Measurements from ENCODE around the gene INO80E.

The INO80E gene

DNA sequence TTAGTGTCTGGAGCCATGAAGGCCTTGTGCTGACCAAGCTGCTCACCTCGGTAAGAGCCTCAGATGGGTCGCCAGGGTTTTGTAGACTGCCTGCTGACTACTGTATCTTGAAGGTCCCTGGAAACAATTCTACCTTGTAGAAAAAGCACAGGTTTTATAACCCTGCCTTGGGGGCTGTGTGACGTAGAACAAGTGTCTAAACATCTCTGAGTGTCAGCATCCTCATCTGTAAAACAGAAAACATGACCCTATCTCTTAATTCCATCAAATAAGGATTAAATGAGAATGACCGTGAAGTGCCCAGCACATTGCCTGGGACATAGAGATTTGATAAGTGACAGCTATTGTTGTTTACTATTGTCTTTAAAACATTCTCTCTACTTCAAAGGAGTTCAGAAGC lies 27.8 kb upstream of the INO80E start (continued):
- TF ChIP-seq, protein P1, sequence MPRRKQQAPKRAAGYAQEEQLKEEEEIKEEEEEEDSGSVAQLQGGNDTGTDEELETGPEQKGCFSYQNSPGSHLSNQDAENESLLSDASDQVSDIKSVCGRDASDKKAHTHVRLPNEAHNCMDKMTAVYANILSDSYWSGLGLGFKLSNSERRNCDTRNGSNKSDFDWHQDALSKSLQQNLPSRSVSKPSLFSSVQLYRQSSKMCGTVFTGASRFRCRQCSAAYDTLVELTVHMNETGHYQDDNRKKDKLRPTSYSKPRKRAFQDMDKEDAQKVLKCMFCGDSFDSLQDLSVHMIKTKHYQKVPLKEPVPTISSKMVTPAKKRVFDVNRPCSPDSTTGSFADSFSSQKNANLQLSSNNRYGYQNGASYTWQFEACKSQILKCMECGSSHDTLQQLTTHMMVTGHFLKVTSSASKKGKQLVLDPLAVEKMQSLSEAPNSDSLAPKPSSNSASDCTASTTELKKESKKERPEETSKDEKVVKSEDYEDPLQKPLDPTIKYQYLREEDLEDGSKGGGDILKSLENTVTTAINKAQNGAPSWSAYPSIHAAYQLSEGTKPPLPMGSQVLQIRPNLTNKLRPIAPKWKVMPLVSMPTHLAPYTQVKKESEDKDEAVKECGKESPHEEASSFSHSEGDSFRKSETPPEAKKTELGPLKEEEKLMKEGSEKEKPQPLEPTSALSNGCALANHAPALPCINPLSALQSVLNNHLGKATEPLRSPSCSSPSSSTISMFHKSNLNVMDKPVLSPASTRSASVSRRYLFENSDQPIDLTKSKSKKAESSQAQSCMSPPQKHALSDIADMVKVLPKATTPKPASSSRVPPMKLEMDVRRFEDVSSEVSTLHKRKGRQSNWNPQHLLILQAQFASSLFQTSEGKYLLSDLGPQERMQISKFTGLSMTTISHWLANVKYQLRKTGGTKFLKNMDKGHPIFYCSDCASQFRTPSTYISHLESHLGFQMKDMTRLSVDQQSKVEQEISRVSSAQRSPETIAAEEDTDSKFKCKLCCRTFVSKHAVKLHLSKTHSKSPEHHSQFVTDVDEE (CRISPR knock-in tag; IDR thresholded peaks at IDR 0.05): no peak
- TF ChIP-seq ZFP3 (CRISPR knock-in tag; IDR thresholded peaks at IDR 0.05) (no peak), CSDC2 (CRISPR knock-in tag; IDR thresholded peaks at IDR 0.05) (no peak), PPARA (CRISPR knock-in tag; IDR thresholded peaks at IDR 0.05; ENCODE audit: borderline replicate concordance) (no peak)

DNA sequence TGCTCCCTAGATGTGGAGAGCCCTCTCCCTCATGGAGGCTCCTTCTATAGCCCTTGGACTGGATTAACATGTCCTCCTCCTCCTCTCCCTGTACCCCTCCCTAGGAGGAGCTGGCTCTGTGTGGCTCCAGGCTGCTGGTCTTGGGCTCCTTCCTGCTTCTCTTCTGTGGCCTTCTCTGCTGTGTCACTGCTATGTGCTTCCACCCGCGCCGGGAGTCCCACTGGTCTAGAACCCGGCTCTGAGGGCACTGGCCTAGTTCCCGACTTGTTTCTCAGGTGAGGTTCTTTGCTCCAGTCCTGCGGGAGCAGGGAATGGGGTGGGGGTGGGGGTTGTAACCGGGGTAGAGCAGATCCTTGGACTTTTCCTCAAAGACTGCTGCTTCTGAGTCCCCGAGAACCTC lies 24.7 kb upstream of the INO80E start:
- TF ChIP-seq ZNF565 (CRISPR knock-in tag; conservative IDR thresholded peaks at IDR 0.05; ENCODE audit: low read depth) (no peak), OSR1 (CRISPR knock-in tag; IDR thresholded peaks at IDR 0.05) (no peak), ZFP3 (CRISPR knock-in tag; IDR thresholded peaks at IDR 0.05) (no peak), BACH2 (CRISPR knock-in tag; IDR thresholded peaks at IDR 0.05; ENCODE audit: borderline replicate concordance) (no peak), GLIS3 (CRISPR knock-in tag; IDR thresholded peaks at IDR 0.05) (no peak)
- ATAC-seq: no peak

DNA sequence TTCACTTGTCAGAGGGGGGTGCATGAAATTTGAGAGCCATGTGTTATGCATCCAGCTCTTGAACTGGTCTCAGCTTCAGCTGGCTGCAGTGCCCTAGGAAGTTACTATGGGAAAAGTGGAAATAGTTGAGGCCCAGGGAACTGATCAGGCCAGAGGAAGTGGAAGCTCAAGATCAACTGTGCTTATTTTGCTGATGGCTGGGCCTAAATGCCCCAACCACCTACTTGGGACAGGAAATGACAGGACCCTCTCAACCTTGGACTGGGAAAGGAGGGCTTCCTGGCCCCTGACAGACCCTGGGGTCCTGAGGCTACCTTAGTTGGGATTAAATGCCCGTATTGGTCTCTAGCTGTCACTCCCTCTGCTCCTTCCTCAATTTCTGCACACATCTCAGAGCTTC lies 23.5 kb upstream of the INO80E start:
- TF ChIP-seq ISL1 (CRISPR knock-in tag; IDR thresholded peaks at IDR 0.05) (no peak), BACH2 (CRISPR knock-in tag; IDR thresholded peaks at IDR 0.05; ENCODE audit: borderline replicate concordance) (no peak), TCF4 (CRISPR knock-in tag; IDR thresholded peaks at IDR 0.05; ENCODE audit: borderline replicate concordance) (no peak), CSDC2 (CRISPR knock-in tag; IDR thresholded peaks at IDR 0.05) (no peak), ZFP30 (CRISPR knock-in tag; IDR thresholded peaks at IDR 0.05) (no peak), ZNF565 (CRISPR knock-in tag; conservative IDR thresholded peaks at IDR 0.05; ENCODE audit: low read depth) (no peak), ESRRG (CRISPR knock-in tag; IDR thresholded peaks at IDR 0.05) (no peak), RARB (CRISPR knock-in tag; IDR thresholded peaks at IDR 0.05) (no peak), OSR1 (CRISPR knock-in tag; IDR thresholded peaks at IDR 0.05) (no peak), SNAI2 (CRISPR knock-in tag; IDR thresholded peaks at IDR 0.05) (no peak), ZNF70 (CRISPR knock-in tag; IDR thresholded peaks at IDR 0.05) (no peak), ZNF8 (CRISPR knock-in tag; IDR thresholded peaks at IDR 0.05) (no peak), ARNTL (CRISPR knock-in tag; IDR thresholded peaks at IDR 0.05; ENCODE audit: borderline replicate concordance, low read depth) (no peak), TOX (CRISPR knock-in tag; IDR thresholded peaks at IDR 0.05; ENCODE audit: borderline replicate concordance) (no peak)
- TF ChIP-seq, protein P2, sequence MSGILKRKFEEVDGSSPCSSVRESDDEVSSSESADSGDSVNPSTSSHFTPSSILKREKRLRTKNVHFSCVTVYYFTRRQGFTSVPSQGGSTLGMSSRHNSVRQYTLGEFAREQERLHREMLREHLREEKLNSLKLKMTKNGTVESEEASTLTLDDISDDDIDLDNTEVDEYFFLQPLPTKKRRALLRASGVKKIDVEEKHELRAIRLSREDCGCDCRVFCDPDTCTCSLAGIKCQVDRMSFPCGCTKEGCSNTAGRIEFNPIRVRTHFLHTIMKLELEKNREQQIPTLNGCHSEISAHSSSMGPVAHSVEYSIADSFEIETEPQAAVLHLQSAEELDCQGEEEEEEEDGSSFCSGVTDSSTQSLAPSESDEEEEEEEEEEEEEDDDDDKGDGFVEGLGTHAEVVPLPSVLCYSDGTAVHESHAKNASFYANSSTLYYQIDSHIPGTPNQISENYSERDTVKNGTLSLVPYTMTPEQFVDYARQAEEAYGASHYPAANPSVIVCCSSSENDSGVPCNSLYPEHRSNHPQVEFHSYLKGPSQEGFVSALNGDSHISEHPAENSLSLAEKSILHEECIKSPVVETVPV (CRISPR knock-in tag; IDR thresholded peaks at IDR 0.05): no peak
- TF ChIP-seq, protein P3, sequence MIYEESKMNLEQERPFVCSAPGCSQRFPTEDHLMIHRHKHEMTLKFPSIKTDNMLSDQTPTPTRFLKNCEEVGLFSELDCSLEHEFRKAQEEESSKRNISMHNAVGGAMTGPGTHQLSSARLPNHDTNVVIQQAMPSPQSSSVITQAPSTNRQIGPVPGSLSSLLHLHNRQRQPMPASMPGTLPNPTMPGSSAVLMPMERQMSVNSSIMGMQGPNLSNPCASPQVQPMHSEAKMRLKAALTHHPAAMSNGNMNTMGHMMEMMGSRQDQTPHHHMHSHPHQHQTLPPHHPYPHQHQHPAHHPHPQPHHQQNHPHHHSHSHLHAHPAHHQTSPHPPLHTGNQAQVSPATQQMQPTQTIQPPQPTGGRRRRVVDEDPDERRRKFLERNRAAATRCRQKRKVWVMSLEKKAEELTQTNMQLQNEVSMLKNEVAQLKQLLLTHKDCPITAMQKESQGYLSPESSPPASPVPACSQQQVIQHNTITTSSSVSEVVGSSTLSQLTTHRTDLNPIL (CRISPR knock-in tag; IDR thresholded peaks at IDR 0.05; ENCODE audit: low read depth): no peak
- TF ChIP-seq, protein P4, sequence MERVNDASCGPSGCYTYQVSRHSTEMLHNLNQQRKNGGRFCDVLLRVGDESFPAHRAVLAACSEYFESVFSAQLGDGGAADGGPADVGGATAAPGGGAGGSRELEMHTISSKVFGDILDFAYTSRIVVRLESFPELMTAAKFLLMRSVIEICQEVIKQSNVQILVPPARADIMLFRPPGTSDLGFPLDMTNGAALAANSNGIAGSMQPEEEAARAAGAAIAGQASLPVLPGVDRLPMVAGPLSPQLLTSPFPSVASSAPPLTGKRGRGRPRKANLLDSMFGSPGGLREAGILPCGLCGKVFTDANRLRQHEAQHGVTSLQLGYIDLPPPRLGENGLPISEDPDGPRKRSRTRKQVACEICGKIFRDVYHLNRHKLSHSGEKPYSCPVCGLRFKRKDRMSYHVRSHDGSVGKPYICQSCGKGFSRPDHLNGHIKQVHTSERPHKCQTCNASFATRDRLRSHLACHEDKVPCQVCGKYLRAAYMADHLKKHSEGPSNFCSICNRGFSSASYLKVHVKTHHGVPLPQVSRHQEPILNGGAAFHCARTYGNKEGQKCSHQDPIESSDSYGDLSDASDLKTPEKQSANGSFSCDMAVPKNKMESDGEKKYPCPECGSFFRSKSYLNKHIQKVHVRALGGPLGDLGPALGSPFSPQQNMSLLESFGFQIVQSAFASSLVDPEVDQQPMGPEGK (CRISPR knock-in tag; IDR thresholded peaks at IDR 0.05; ENCODE audit: borderline replicate concordance): no peak
- TF ChIP-seq, protein P5, sequence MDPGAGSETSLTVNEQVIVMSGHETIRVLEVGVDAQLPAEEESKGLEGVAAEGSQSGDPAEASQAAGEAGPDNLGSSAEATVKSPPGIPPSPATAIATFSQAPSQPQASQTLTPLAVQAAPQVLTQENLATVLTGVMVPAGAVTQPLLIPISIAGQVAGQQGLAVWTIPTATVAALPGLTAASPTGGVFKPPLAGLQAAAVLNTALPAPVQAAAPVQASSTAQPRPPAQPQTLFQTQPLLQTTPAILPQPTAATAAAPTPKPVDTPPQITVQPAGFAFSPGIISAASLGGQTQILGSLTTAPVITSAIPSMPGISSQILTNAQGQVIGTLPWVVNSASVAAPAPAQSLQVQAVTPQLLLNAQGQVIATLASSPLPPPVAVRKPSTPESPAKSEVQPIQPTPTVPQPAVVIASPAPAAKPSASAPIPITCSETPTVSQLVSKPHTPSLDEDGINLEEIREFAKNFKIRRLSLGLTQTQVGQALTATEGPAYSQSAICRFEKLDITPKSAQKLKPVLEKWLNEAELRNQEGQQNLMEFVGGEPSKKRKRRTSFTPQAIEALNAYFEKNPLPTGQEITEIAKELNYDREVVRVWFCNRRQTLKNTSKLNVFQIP (CRISPR knock-in tag; IDR thresholded peaks at IDR 0.05; ENCODE audit: borderline replicate concordance, low read depth): no peak
- ATAC-seq: no peak
